Fibroblast of the aortic adventitia (primary cell): ENCODE measurements around the gene PLA2G1B. TPM values are rescaled to one million over a fixed set of nuclear protein-coding genes. Genes with fewer than 3 reads are reported as not detected.

Experiments
- DNase-seq: peaks from one replicate; pipeline ENCODE4 v3.0.0-alpha.2; 2010; ENCODE audit warnings: low read depth
- H3K4me3 ChIP-seq: 2 replicates; pipeline ENCODE4 v1.5.1; 2011; ENCODE audit warnings: low read depth, mild to moderate bottlenecking, control low read depth, low read length, moderate library complexity
- total RNA-seq: library from RNA; depleted of rRNA; stranded (reverse); fragments of >200 nt; gene quantifications from 2 replicates; pipeline ENCODE4 v1.2.3, GENCODE V29; 2012; ENCODE audit warnings: low replicate concordance
- TF ChIP-seq, protein P1 (sequence below): IDR thresholded peaks from 2 replicates; pipeline ENCODE4 v1.5.1; 2011; ENCODE audit warnings: mild to moderate bottlenecking, low read length, control low read depth, inconsistent platforms; ENCODE audit not compliant: insufficient read depth

The PLA2G1B gene
- total RNA-seq, 1 donor = not detected

DNA sequence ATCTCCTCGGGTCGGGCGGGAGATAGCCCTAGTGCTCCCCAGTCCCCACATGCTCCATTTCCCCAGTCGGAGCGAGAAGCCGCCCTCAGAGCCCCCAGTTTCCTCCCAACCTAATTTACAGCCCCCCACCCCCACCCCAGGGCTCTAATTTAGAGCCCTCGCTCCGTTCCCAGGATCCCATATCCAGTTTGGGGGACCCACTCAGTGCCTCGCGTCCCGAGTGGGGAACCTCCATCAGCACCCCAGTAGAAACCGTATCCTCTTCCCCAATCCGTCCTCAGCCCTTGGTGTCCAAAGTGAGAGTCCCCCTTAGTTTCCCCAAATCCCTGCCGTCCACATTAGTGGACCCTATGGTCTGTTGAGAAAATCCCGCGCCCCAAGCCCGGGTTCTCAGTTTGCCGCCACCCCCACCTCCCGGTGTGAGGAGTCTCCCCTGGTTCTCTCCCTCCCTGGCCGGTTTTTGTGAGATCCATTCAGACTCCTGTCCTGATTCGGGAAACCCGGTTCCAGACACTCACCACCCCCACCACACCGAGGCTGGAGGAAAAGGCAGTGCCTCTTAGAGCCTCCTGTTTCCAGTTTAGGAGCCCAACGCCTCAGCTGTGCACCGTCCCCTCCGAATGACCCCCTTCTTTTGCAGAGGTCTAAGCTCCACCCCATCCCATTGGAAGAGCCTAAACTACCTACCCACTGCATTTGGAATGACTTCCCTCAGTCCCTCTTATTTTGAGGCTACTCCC, 42.2 kb upstream of the PLA2G1B start:
- DNase-seq = no peak
- H3K4me3 ChIP-seq = no peak overlapping the region
- TF ChIP-seq, protein P1, sequence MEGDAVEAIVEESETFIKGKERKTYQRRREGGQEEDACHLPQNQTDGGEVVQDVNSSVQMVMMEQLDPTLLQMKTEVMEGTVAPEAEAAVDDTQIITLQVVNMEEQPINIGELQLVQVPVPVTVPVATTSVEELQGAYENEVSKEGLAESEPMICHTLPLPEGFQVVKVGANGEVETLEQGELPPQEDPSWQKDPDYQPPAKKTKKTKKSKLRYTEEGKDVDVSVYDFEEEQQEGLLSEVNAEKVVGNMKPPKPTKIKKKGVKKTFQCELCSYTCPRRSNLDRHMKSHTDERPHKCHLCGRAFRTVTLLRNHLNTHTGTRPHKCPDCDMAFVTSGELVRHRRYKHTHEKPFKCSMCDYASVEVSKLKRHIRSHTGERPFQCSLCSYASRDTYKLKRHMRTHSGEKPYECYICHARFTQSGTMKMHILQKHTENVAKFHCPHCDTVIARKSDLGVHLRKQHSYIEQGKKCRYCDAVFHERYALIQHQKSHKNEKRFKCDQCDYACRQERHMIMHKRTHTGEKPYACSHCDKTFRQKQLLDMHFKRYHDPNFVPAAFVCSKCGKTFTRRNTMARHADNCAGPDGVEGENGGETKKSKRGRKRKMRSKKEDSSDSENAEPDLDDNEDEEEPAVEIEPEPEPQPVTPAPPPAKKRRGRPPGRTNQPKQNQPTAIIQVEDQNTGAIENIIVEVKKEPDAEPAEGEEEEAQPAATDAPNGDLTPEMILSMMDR = no peak

DNA sequence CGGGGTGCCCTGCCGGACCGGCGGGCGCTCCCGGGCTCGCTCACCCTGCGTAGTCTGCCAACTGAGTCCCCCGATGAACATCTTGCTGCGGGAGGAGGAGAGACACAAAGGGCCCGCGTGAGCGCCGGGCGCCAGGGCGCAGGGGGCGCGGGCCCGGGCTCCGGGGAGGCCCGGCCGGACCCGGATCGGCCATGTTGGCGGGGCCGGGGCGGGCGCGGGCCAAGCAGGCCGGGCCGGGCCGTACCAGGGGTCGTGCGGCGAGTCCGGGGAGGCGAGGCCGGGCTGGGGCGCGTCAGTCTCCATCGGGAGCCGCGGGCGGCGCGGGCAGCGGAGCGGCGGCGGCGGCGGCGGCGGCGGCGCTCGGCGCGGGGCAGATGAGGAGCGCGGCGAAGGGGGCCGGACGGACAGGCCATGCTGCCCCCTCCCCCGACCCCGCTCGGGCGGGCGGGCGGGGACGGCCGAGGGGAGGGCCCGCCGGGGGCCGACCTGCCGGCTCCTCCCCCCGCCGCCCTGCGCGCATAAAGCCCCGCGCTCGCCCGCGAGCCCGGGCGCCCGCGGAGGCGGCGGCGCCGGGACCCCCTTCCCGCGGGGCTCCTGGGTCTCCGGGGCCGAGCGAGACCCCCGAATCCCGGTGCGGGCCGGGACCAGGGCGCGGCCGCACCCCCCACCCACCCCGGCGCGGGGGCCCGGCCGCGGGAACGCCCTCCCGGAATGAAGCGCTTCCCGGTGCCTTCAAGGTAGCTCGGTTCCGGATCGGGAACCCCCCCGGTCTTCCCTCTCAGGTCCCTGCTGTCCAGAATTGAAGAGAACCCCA, 41.4 kb upstream of the PLA2G1B start, which contains the start of gene MSI1:
Gene MSI1 (minus strand): TSS at position 376 of the 814 bp plus-strand sequence. CDS start 73 bp downstream, at position 303.
- no peak for DNase-seq
- H3K4me3 ChIP-seq = no peak within 1 kb of the TSS
- TF ChIP-seq, protein P1 = no peak

DNA sequence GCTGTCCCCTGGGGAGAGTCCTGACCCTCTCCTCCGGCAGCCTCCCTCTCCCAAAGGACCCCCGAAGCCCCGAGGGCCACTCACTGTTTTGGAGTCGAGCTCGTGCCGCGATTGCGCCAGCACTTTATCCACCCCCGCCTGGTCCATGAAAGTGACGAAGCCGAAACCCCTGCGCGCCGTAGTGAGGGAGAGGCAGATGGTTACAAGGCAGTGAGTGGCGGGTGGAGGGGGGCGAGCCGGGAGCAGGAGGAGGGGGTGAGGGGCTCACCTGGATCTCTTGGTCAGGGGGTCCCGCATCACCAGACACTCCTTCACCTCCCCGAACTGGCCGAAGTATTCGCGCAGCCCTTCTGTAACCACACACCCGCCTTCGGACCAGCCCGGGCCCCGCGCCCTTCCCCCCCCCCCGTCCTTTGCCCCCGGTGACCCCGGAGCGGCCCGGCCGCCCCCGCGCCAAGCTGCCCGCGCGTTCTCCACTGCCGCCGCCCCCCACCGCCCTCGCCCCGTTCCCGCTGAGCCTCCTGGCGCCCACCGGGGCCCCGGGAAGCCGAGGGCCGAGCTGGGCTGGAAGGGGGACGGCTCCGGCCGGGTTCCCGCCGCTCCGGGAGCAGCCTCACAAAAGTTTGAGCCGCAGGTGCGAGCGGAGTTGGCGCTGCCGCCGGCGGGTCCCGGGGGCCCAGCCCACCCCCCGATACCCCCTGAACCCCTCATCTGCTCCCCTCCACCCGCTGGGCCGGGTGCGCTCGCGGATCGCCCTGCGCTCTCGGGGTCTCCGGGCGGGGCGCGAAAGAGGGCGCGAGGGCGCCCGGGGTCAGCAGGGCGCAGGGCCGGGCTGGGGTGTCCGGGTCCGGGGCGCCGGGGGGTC, 40.6 kb upstream of the PLA2G1B start:
- no peak for DNase-seq
- H3K4me3 ChIP-seq = no peak overlapping the region
- TF ChIP-seq, protein P1 = no peak

DNA sequence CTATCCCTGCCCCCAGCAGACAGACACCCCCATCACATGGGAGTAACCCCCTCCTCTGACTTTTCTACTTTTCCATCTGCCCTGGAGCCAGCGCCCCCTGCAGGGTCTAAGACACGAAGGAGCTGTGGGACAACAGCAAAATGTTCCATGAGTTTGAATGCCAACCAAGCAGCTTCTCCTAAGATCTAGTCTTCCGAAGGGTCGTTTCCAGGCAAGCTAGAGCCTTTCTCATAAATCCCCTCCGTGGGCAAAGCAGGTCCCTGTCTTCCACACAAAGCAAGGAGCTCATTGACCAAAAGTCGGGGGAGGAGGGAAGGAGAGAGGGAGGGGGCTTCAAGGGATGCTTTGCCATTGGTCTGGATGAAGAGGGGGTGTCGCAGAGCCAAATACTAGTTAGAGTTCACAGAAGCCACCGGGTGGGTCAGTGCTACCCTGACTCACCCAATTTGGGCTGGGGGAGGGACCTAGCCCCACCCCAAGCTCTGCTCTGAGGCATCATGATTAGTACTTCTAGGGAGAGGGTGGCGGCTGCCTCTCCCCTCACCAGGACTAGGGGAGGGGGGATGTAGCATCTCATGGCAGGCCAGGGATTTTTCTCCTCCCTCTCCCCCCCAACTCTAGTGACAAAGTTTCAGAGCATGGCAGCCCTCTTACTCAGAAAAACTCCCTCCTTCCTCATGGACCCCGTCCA, 39.8 kb upstream of the PLA2G1B start:
- H3K4me3 ChIP-seq = no peak overlapping the region
- TF ChIP-seq, protein P1 = peak; percentile 21
- no peak for DNase-seq

DNA sequence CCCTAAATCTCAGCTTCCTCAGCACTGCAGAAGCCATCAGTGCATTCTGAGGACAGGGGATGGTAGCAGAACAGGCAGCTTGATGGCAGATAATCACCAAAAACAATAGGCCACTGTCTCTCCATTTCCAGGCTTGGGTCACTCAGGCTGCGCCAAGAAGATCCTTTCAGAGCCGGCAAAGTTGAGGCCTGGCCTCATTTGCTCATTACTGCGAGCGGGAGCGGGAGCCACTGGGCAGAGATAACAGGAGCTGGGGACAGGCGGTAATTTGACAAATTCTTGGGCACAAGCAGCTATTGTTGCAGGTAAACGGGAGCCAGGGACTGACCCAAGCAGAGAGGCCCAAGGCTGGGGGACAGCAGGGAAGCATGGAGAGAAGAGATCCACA, 39.3 kb upstream of the PLA2G1B start:
- TF ChIP-seq, protein P1 = no peak
- DNase-seq = no peak
- no peak overlapping the region for H3K4me3 ChIP-seq

DNA sequence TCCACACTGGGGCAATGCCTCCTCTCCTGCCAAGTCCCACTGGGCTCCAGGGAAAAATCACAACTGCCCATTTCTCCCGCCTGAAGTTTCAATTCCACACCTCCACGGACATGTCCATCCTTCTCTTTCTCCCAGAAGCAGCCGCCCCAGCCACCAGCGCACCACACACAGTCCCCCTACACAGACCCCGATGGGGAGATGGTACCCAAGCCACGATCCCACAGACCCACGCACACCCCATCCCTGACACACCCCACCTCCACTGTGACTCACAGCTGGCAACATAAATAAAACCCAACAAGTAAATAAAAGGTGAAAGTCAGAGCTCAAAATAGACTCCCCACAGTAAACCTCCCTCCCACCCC, 38.7 kb upstream of the PLA2G1B start:
- DNase-seq = no peak
- no peak overlapping the region for H3K4me3 ChIP-seq
- TF ChIP-seq, protein P1 = no peak
